Loucy (cell line): Measurements from ENCODE around the gene SRSF4.

Experiments used
- EZH2phosphoT487 ChIP-seq: fragments of 200-600 bp; IDR thresholded peaks from 2 replicates; pipeline ENCODE4 v1.6.1; 2018; ENCODE audit warnings: antibody characterized with exemption, mild to moderate bottlenecking, moderate library complexity, borderline replicate concordance
- TF ChIP-seq, protein P1 (sequence below): fragments of 200-600 bp; sonication (generic); conservative IDR thresholded peaks from 2 replicates; pipeline ENCODE4 v1.5.1; 2014; ENCODE audit warnings: mild to moderate bottlenecking, antibody characterized with exemption, low read length

DNA sequence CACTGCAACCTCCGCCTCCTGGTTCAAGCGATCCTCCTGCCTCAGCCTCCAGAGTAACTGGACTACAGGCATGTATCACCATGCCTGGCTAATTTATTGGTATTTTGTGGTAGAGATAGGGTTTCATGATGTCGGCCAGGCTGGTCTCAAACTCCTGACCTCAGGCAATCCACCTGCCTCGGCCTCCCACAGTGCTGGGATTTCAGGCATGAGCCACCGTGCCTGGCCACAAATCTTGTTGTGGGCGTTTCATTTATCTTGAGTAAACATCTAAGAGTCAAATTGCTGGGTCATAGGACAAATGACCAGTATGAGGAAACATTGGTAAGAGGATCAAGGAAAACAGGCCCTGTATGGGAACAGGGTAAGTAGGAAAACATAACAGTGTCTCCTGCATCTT lies 75.9 kb downstream of the SRSF4 start:
- TF ChIP-seq, protein P1, sequence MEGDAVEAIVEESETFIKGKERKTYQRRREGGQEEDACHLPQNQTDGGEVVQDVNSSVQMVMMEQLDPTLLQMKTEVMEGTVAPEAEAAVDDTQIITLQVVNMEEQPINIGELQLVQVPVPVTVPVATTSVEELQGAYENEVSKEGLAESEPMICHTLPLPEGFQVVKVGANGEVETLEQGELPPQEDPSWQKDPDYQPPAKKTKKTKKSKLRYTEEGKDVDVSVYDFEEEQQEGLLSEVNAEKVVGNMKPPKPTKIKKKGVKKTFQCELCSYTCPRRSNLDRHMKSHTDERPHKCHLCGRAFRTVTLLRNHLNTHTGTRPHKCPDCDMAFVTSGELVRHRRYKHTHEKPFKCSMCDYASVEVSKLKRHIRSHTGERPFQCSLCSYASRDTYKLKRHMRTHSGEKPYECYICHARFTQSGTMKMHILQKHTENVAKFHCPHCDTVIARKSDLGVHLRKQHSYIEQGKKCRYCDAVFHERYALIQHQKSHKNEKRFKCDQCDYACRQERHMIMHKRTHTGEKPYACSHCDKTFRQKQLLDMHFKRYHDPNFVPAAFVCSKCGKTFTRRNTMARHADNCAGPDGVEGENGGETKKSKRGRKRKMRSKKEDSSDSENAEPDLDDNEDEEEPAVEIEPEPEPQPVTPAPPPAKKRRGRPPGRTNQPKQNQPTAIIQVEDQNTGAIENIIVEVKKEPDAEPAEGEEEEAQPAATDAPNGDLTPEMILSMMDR, result no peak
- no peak for TF ChIP-seq EZH2phosphoT487
